ENCODE data around the gene PRPSAP1. TPM values are rescaled to one million over a fixed set of nuclear protein-coding genes. Genes with fewer than 3 reads are reported as not detected.

Gene PRPSAP1
- total and polyA plus RNA-seq, 2 of the 8 experiments (the other 6 are each of a cell fraction or from before 2014, with no cell fraction given), result 32.0 to 54.2 TPM

- TF ChIP-seq, protein P1, sequence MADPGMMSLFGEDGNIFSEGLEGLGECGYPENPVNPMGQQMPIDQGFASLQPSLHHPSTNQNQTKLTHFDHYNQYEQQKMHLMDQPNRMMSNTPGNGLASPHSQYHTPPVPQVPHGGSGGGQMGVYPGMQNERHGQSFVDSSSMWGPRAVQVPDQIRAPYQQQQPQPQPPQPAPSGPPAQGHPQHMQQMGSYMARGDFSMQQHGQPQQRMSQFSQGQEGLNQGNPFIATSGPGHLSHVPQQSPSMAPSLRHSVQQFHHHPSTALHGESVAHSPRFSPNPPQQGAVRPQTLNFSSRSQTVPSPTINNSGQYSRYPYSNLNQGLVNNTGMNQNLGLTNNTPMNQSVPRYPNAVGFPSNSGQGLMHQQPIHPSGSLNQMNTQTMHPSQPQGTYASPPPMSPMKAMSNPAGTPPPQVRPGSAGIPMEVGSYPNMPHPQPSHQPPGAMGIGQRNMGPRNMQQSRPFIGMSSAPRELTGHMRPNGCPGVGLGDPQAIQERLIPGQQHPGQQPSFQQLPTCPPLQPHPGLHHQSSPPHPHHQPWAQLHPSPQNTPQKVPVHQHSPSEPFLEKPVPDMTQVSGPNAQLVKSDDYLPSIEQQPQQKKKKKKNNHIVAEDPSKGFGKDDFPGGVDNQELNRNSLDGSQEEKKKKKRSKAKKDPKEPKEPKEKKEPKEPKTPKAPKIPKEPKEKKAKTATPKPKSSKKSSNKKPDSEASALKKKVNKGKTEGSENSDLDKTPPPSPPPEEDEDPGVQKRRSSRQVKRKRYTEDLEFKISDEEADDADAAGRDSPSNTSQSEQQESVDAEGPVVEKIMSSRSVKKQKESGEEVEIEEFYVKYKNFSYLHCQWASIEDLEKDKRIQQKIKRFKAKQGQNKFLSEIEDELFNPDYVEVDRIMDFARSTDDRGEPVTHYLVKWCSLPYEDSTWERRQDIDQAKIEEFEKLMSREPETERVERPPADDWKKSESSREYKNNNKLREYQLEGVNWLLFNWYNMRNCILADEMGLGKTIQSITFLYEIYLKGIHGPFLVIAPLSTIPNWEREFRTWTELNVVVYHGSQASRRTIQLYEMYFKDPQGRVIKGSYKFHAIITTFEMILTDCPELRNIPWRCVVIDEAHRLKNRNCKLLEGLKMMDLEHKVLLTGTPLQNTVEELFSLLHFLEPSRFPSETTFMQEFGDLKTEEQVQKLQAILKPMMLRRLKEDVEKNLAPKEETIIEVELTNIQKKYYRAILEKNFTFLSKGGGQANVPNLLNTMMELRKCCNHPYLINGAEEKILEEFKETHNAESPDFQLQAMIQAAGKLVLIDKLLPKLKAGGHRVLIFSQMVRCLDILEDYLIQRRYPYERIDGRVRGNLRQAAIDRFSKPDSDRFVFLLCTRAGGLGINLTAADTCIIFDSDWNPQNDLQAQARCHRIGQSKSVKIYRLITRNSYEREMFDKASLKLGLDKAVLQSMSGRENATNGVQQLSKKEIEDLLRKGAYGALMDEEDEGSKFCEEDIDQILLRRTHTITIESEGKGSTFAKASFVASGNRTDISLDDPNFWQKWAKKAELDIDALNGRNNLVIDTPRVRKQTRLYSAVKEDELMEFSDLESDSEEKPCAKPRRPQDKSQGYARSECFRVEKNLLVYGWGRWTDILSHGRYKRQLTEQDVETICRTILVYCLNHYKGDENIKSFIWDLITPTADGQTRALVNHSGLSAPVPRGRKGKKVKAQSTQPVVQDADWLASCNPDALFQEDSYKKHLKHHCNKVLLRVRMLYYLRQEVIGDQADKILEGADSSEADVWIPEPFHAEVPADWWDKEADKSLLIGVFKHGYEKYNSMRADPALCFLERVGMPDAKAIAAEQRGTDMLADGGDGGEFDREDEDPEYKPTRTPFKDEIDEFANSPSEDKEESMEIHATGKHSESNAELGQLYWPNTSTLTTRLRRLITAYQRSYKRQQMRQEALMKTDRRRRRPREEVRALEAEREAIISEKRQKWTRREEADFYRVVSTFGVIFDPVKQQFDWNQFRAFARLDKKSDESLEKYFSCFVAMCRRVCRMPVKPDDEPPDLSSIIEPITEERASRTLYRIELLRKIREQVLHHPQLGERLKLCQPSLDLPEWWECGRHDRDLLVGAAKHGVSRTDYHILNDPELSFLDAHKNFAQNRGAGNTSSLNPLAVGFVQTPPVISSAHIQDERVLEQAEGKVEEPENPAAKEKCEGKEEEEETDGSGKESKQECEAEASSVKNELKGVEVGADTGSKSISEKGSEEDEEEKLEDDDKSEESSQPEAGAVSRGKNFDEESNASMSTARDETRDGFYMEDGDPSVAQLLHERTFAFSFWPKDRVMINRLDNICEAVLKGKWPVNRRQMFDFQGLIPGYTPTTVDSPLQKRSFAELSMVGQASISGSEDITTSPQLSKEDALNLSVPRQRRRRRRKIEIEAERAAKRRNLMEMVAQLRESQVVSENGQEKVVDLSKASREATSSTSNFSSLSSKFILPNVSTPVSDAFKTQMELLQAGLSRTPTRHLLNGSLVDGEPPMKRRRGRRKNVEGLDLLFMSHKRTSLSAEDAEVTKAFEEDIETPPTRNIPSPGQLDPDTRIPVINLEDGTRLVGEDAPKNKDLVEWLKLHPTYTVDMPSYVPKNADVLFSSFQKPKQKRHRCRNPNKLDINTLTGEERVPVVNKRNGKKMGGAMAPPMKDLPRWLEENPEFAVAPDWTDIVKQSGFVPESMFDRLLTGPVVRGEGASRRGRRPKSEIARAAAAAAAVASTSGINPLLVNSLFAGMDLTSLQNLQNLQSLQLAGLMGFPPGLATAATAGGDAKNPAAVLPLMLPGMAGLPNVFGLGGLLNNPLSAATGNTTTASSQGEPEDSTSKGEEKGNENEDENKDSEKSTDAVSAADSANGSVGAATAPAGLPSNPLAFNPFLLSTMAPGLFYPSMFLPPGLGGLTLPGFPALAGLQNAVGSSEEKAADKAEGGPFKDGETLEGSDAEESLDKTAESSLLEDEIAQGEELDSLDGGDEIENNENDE (IDR thresholded peaks at IDR 0.05; ENCODE audit: insufficient replicate concordance, low read length), result no peak
- TF ChIP-seq ZNF274 (IDR thresholded peaks at IDR 0.05; ENCODE audit: borderline replicate concordance, extremely low read depth, low read length) (no peak), KDM4A (IDR thresholded peaks at IDR 0.05; ENCODE audit: low read depth, low read length, severe bottlenecking) (peak; percentile 64), NANOG (IDR thresholded peaks at IDR 0.05; ENCODE audit: insufficient read depth, low read depth, low read length, poor library complexity, severe bottlenecking) (no peak), BACH1 (IDR thresholded peaks at IDR 0.05; ENCODE audit: low read length) (no peak), TAF1 (IDR thresholded peaks at IDR 0.05; ENCODE audit: low read depth, low read length) (0 out of 2 replicates have a peak, but pooled peaks have one; percentile 2), SUZ12 (IDR thresholded peaks at IDR 0.05; ENCODE audit: low read length) (peak; percentile 71), FOSL1 (IDR thresholded peaks at IDR 0.05; ENCODE audit: insufficient read depth, low read depth, low read length) (no peak), CBX5 (IDR thresholded peaks at IDR 0.05; ENCODE audit: low read depth, low read length) (no peak)
These were observed 31.5 kb upstream of the PRPSAP1 start (continued) for GRCh38 chr17:76384987-76385891.
